SH-SY5Y (cell line): ENCODE data around the gene GALK2.

Experiments used
- GATA2 ChIP-seq: IDR thresholded peaks from 2 replicates; pipeline ENCODE4 v1.6.1; 2011; ENCODE audit warnings: mild to moderate bottlenecking, low read depth, low read length
- GATA3 ChIP-seq: IDR thresholded peaks from 2 replicates; pipeline ENCODE4 v1.6.1; 2011; ENCODE audit warnings: low read depth, mild to moderate bottlenecking, low read length, moderate library complexity

DNA sequence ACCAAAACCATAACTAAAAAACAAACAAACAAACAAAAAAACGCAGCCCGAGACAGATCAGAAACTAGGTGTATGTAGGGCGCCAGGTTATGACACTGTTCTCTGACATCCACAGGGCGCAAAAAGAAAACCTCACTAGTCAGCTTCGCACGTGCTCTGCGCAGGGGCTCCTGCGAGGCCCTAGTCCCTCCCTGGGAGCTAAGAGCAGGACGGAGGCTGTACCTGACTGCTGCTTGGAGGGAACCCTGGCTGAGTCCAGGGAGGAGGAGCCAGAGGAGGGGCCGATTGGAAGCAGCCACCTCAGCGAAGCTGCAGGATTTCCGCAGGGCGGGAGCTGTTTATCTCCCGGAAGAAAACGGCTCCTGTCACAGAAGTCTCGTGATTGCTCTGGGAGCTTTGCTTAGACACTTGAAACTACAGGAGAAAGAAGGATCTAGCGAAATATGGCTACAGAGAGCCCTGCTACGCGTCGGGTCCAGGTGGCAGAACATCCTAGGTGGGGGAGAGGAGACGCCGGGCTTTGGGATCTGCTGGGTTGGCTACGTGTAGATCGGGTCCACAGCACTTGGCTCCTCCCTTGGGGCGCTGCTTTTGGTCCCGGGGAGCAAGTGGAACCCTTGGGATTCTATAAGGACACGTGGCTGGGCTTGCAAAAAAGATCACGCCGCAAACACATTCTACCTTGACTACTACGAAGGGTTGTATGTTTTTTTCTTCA lies at the start of gene GALK2:
- TF ChIP-seq GATA2: no peak
- TF ChIP-seq GATA3: no peak
